BE2C (cell line): Measurements from ENCODE around the gene EXD2.

ENCODE experiments used
- DNase-seq: peaks from one replicate; pipeline ENCODE4 v3.0.0-alpha.2; 2020
- H3K27me3 ChIP-seq: fragments of 250-450 bp; sonication (Bioruptor Pico); 2 replicates; pipeline ENCODE4 v1.5.1; 2020; ENCODE audit warnings: mild to moderate bottlenecking
- H3K36me3 ChIP-seq: fragments of 250-450 bp; sonication (Bioruptor Pico); 2 replicates; pipeline ENCODE4 v1.5.1; 2020; ENCODE audit warnings: mild to moderate bottlenecking
- H3K4me1 ChIP-seq: fragments of 250-450 bp; sonication (Bioruptor Pico); 2 replicates; pipeline ENCODE4 v1.5.1; 2020
- H3K4me3 ChIP-seq: 2 replicates; pipeline ENCODE4 v1.5.1; 2011; ENCODE audit warnings: low read depth, low read length
- H3K9me3 ChIP-seq: fragments of 250-450 bp; sonication (Bioruptor Pico); 2 replicates; pipeline ENCODE4 v1.5.1; 2020
- CTCF ChIP-seq: IDR thresholded peaks from 2 replicates; pipeline ENCODE4 v1.5.1; 2012; ENCODE audit warnings: mild to moderate bottlenecking, low read depth, low read length

The EXD2 gene

GRCh38 chr14:69152181-69152901 is 39.0 kb upstream of the EXD2 start:
- peak overlapping the region; percentile 85 for H3K4me3 ChIP-seq
- no peaks in the 10 kb centered on the region for H3K9me3 ChIP-seq
- no peak for TF ChIP-seq CTCF
- no peaks in the 10 kb centered on the region for H3K27me3 ChIP-seq
- no peak for DNase-seq
- H3K4me1 ChIP-seq, result peaks cover 23% of the 10 kb centered on the region
- peaks cover 12% of the 10 kb centered on the region; the same call in 1 of the 2 replicates for H3K36me3 ChIP-seq

- no peak for TF ChIP-seq CTCF
- Histone ChIP-seq H3K9me3 (no peaks in the 10 kb centered on the region), H3K27me3 (no peaks in the 10 kb centered on the region), H3K4me3 (peak within 1 kb of the TSS; percentile 85), H3K4me1 (peaks cover 22% of the 10 kb centered on the region), H3K36me3 (peaks cover 12% of the 10 kb centered on the region; the same call in 1 of the 2 replicates)
- DNase-seq, result no peak
These were observed 38.5 kb upstream of the EXD2 start, which contains the start of gene DCAF5 for GRCh38 chr14:69152902-69153151. DCAF5 (minus strand) TSS chr14:69153119; CDS start chr14:69152978, 141 bp downstream.

GRCh38 chr14:69153152-69153872 is 38.0 kb upstream of the EXD2 start:
- H3K4me3 ChIP-seq, result peak overlapping the region; percentile 85
- H3K9me3 ChIP-seq, result no peaks in the 10 kb centered on the region
- DNase-seq, result peak; percentile 94
- no peaks in the 10 kb centered on the region for H3K27me3 ChIP-seq
- H3K4me1 ChIP-seq, result peaks cover 22% of the 10 kb centered on the region
- no peak for TF ChIP-seq CTCF
- peaks cover 10% of the 10 kb centered on the region; the same call in 1 of the 2 replicates for H3K36me3 ChIP-seq

GRCh38 chr14:69153873-69154270 is 37.4 kb upstream of the EXD2 start:
- Histone ChIP-seq H3K4me1 (peaks cover 19% of the 10 kb centered on the region), H3K36me3 (peaks cover 4% of the 10 kb centered on the region; the same call in 1 of the 2 replicates), H3K27me3 (0 out of 2 replicates have a peak, but pooled peaks cover 4% of the 10 kb centered on the region), H3K4me3 (peak overlapping the region; percentile 85), H3K9me3 (no peaks in the 10 kb centered on the region)
- TF ChIP-seq CTCF, result no peak
- no peak for DNase-seq

GRCh38 chr14:69154779-69155178 is 36.5 kb upstream of the EXD2 start:
- H3K36me3 ChIP-seq, result no peaks in the 10 kb centered on the region
- TF ChIP-seq CTCF, result peak; percentile 20; the same call in 1 of the 2 replicates
- H3K4me3 ChIP-seq, result no peak overlapping the region
- no peaks in the 10 kb centered on the region for H3K9me3 ChIP-seq
- DNase-seq, result peak; percentile 36
- H3K27me3 ChIP-seq, result peaks cover 11% of the 10 kb centered on the region
- peaks cover 10% of the 10 kb centered on the region for H3K4me1 ChIP-seq

- Histone ChIP-seq H3K36me3 (no peaks in the 10 kb centered on the region), H3K4me1 (peaks cover under 1% of the 10 kb centered on the region), H3K27me3 (peaks cover 24% of the 10 kb centered on the region), H3K4me3 (no peak overlapping the region), H3K9me3 (no peaks in the 10 kb centered on the region)
- TF ChIP-seq CTCF, result no peak
- DNase-seq, result no peak
These were observed 35.1 kb upstream of the EXD2 start for GRCh38 chr14:69156224-69156623.
